ENCODE measurements around the gene PPM1J.

GRCh38 chr1:112678605-112679004 lies 36.5 kb downstream of the PPM1J start:
- TF ChIP-seq CTCF (conservative IDR thresholded peaks at IDR 0.05; ENCODE audit: low read depth, low read length) (no peak), EZH2phosphoT487 (IDR thresholded peaks at IDR 0.05; ENCODE audit: borderline replicate concordance, low read length) (no peak)
